Cardiac fibroblast (primary cell): ENCODE measurements around the gene MICAL3.
"Not testable (repeated sequence)": the region's sequence is repeated elsewhere in the genome, so short reads cannot be mapped to it uniquely, and the experiment has no call there.

Experiments used
- DNase-seq, 2 donors: peaks; one replicate each; pipeline versions ENCODE4 v3.0.0 to v3.0.0-alpha.2; 2010; ENCODE audit warnings: low read depth in 2 of 2
- H3K4me3 ChIP-seq, 2 donors: replicated peaks in 1 of 2; 1 replicate in 1 of 2; 2 replicates in 1 of 2; pipeline ENCODE4 v1.5.1; 2011; ENCODE audit warnings: low read depth in 2 of 2, low read length in 2 of 2, mild to moderate bottlenecking in 2 of 2, moderate library complexity in 1 of 2
- CTCF ChIP-seq: IDR thresholded peaks from one replicate; pipeline ENCODE4 v1.5.1; 2011; ENCODE audit warnings: low read depth, mild to moderate bottlenecking, low read length, inconsistent platforms

The MICAL3 gene

GRCh38 chr22:18024276-18024939, at the start of gene MICAL3:
Gene MICAL3, minus strand, starts transcription at chr22:18024561. Its CDS starts 117,749 bp downstream, at chr22:17906812.
- peak within 1 kb of the TSS; percentile 51 to 55 for H3K4me3 ChIP-seq
- DNase-seq: peak; percentile 61 to 65
- TF ChIP-seq CTCF: peak; percentile 45

GRCh38 chr22:18073927-18074326, 49.6 kb upstream of the MICAL3 start:
- DNase-seq, H3K4me3 ChIP-seq: not testable (repeated sequence)

DNA sequence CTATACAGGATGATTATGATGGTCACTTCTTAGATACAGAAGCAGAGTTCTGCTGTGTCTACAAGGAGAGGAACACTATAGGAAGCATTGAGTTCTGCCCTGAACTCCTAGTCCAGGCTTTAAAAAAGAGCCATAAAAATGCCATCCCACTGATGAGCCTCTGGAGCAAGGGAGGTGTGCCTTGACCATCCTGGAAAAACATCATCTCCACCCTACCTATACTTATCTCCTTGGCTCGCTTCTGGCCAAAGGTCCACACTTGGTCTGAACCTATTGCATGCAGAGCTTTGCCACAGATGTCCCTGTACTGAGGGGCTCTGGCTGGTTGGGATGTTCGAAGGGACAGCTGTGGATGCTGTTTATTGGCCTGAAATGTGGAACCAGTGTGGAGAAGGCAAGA, 49.1 kb upstream of the MICAL3 start:
- no peak overlapping the region for H3K4me3 ChIP-seq
- TF ChIP-seq CTCF: no peak
- no peak for DNase-seq

DNA sequence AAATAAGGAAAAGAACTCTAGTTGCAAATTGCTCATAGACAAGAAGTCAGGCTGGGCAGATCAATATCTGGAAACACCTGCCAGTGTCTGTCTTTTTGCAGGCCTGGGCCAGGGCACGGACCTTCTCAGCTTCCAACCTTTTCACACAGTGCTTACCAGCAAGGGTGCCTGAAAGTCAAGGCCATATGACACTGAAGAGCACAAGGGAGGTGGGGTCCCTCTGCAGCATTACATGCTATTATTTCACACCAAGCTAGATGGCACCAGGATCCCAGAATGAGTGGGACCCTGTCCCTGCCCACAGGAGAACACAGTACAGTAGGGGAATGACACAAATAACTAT, 47.6 kb upstream of the MICAL3 start:
- no peak for DNase-seq
- no peak for TF ChIP-seq CTCF
- H3K4me3 ChIP-seq: no peak overlapping the region

DNA sequence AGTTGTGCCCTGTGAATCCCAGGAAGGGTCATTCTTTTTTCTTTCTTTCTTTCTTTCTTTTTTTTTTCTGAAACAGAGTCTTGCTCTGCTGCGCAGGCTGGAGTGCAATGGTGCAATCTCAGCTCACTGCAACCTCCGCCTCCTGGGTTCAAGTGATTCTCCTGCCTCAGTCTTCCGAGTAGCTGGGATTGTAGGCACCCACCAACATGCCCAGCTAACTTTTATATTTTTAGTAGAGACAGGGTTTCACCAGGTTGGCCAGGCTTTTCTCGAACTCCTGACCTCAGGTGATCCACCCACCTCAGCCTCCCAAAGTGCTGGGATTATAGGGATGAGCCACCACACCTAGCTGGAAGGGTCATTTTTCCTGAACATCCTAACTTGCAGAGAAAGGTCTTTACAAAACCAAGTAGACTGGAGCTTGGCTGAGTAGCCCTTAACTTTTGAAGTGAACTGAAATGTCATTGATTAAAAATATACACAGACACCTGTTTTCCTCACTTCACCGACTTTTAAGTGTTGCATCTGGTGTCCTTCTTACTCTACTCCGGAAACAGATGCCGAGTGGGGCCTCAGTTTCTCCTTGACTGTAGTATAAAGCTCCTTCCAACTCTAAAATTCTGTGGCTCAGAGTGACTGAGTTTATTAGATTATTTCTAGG, 47.1 kb upstream of the MICAL3 start:
- H3K4me3 ChIP-seq, DNase-seq: not testable (repeated sequence)

- H3K4me3 ChIP-seq: no peak overlapping the region
- DNase-seq: no peak
- peak; percentile 19 for TF ChIP-seq CTCF
Measured at GRCh38 chr22:18070556-18071306, 46.4 kb upstream of the MICAL3 start.

- no peak for DNase-seq
- TF ChIP-seq CTCF: no peak
- H3K4me3 ChIP-seq: no peak overlapping the region
Measured at GRCh38 chr22:18070041-18070440, 45.7 kb upstream of the MICAL3 start.
